GM12878 (cell line): ENCODE data around the gene TRAPPC11. TPM values are rescaled to one million over a fixed set of nuclear protein-coding genes. Genes with fewer than 3 reads are reported as not detected.

Source experiments
- ATAC-seq: fragments of 200-7000 bp; cut with Tn5 transposase; 3 replicates; pipeline ENCODE4 v1.9.1; 2020; ENCODE audit warnings: mild to moderate bottlenecking, moderate library complexity
- BruUV-seq: library from RNA; stranded (reverse); fragments of 400-500 nt; replicated peaks from 2 replicates; lab custom pipeline; 2021; lab: Mats Ljungman, UMichigan
- CTCF ChIA-PET: fragments of 300-600 bp; sonication (Branson Sonifier 250); formaldehyde crosslinking; extraction: SDS; loops from one replicate; lab custom pipeline; 2021; ENCODE audit warnings: inconsistent platforms; lab: Yijun Ruan, JAX
- POLR2A ChIA-PET: fragments of 350-600 bp; formaldehyde crosslinking; extraction: SDS; loops from one replicate; lab custom pipeline; 2021; ENCODE audit warnings: inconsistent platforms; lab: Charles Lee
- RAD21 ChIA-PET: fragments of 300-600 bp; sonication (Branson Sonifier 250); formaldehyde crosslinking; loops from one replicate; lab custom pipeline; 2023; ENCODE audit warnings: antibody characterized with exemption; ENCODE audit not compliant: unreplicated experiment; lab: Charles Lee
- SMC1A ChIA-PET: fragments of 300-600 bp; sonication (Branson Sonifier 250); formaldehyde crosslinking; loops from one replicate; lab custom pipeline; 2023; ENCODE audit not compliant: unreplicated experiment, uncharacterized antibody; lab: Charles Lee
- DNase-seq: peaks from one replicate; pipeline ENCODE4 v3.0.0-alpha.2; 2011; ENCODE audit warnings: low read depth, low spot score
- FAIRE-seq: peaks from 3 replicates; lab custom pipeline; 2011; peaks lifted over from hg19 to GRCh38; lab: Jason Lieb, UNC
- H2AFZ ChIP-seq: 2 replicates; pipeline ENCODE4 v1.6.0; 2011; ENCODE audit warnings: low read depth, low read length, control low read depth; ENCODE audit not compliant: control insufficient read depth
- H3K27ac ChIP-seq: 2 replicates; pipeline ENCODE4 v1.5.1; 2011; ENCODE audit warnings: control low read depth; ENCODE audit not compliant: control insufficient read depth, insufficient read depth
- H3K27me3 ChIP-seq, 2 experiments: replicated peaks in 1 of 2; 2 replicates each; pipeline versions ENCODE4 v1.6.0 to v1.6.1; 2011; ENCODE audit warnings: low read length in 1 of 2; ENCODE audit not compliant: control insufficient read depth in 2 of 2, insufficient read depth in 2 of 2
- H3K36me3 ChIP-seq, 2 experiments: 2 replicates each; pipeline ENCODE4 v1.5.1; 2011; ENCODE audit warnings: low read length in 1 of 2; ENCODE audit not compliant: control insufficient read depth in 2 of 2, insufficient read depth in 2 of 2
- H3K4me1 ChIP-seq: 2 replicates; pipeline ENCODE4 v1.6.1; 2011; ENCODE audit warnings: mild to moderate bottlenecking, low read length, moderate library complexity, mixed read lengths; ENCODE audit not compliant: control insufficient read depth, insufficient read depth
- H3K4me2 ChIP-seq: 2 replicates; pipeline ENCODE4 v1.6.0; 2011; ENCODE audit warnings: control low read depth; ENCODE audit not compliant: control insufficient read depth, insufficient read depth
- H3K4me3 ChIP-seq: fragments of 200-600 bp; sonication (generic); 2 replicates; pipeline ENCODE4 v1.5.1; 2016
- H3K79me2 ChIP-seq: 2 replicates; pipeline ENCODE4 v1.6.0; 2011; ENCODE audit warnings: low read length; ENCODE audit not compliant: control insufficient read depth, insufficient read depth
- H3K9ac ChIP-seq: 2 replicates; pipeline ENCODE4 v1.8.0; 2011; ENCODE audit warnings: low read length, control low read depth, mixed read lengths; ENCODE audit not compliant: control insufficient read depth, insufficient read depth
- H3K9me3 ChIP-seq: replicated peaks from 3 replicates; pipeline ENCODE4 v1.5.1; 2011; ENCODE audit warnings: mild to moderate bottlenecking, low read length; ENCODE audit not compliant: control insufficient read depth, insufficient read depth
- H4K20me1 ChIP-seq: 2 replicates; pipeline ENCODE4 v1.6.0; 2011; ENCODE audit not compliant: control insufficient read depth, insufficient read depth
- ETV6 ChIP-seq, 2 experiments: fragments of 450-650 bp in 1 of 2; IDR thresholded peaks in 1 of 2; conservative IDR thresholded peaks in 1 of 2; 2 replicates each; pipeline ENCODE4 v1.6.1; 2014; ENCODE audit warnings: antibody characterized with exemption in 1 of 2, borderline replicate concordance in 1 of 2, low read depth in 1 of 2, mild to moderate bottlenecking in 1 of 2, moderate library complexity in 1 of 2
- NR2F1 ChIP-seq: fragments of 450-650 bp; conservative IDR thresholded peaks from 2 replicates; pipeline ENCODE4 v1.6.1; 2017; ENCODE audit warnings: mild to moderate bottlenecking
- POLR2AphosphoS5 ChIP-seq: IDR thresholded peaks from 2 replicates; pipeline ENCODE4 v1.6.1; 2011; ENCODE audit warnings: mild to moderate bottlenecking, low read length, inconsistent platforms
- SMC3 ChIP-seq: IDR thresholded peaks from 2 replicates; pipeline ENCODE4 v1.6.1; 2011; ENCODE audit warnings: low read length, improper control_type of control experiment, borderline replicate concordance
- TCF12 ChIP-seq: IDR thresholded peaks from 2 replicates; pipeline ENCODE4 v1.6.1; 2011; ENCODE audit warnings: low read depth, mild to moderate bottlenecking, low read length
- YBX1 ChIP-seq: fragments of 450-650 bp; IDR thresholded peaks from 2 replicates; pipeline ENCODE4 v1.6.1; 2016; ENCODE audit warnings: antibody characterized with exemption
- ZSCAN29 ChIP-seq: fragments of 450-650 bp; IDR thresholded peaks from 2 replicates; pipeline ENCODE4 v1.6.1; 2017; ENCODE audit warnings: mild to moderate bottlenecking, moderate library complexity
- ZZZ3 ChIP-seq: IDR thresholded peaks from 2 replicates; pipeline ENCODE4 v1.6.1; 2011; ENCODE audit warnings: low read depth; ENCODE audit not compliant: control insufficient read depth, insufficient read length
- WGBS: methylation state at CpG from one replicate; pipeline ENCODE4 v1.1.6; 2016; ENCODE audit warnings: low lambda C conversion rate; ENCODE audit not compliant: insufficient replicate concordance, insufficient coverage; ENCODE audit errors: missing lambda C conversion rate; 5-methylcytosine and 5-hydroxymethylcytosine counted together
- in situ Hi-C: fragments of 300-500 bp; cut with MboI; formaldehyde crosslinking; loops from 9 replicates; pipeline ENCODE4 v1.14.3; 2018; ENCODE audit warnings: mixed read lengths
- intact Hi-C: fragments of 100-400 bp; cut with micrococcal nuclease; formaldehyde crosslinking; loops from one replicate; pipeline ENCODE4 v1.14.2; 2022; ENCODE audit not compliant: unreplicated experiment
- polyA plus RNA-seq, 11 experiments: library from polyadenylated mRNA; depleted of rRNA in 4 of 11; unstranded in 6 of 11; stranded (reverse) in 5 of 11; fragments of >200 nt; fragmentation: Nextera tagmentation in 4 of 11; fragmentation: Illumina TruSeq in 1 of 11; extraction: Ambion mirVana in 4 of 11; extraction: Trizol in 1 of 11; gene quantifications; 1 replicate in 1 of 11; 2 replicates in 10 of 11; pipeline versions ENCODE4 v1.2.1 to v1.2.3, GENCODE V29; 2011 to 2016; ENCODE audit warnings: inconsistent platforms in 2 of 11, missing spikeins in 2 of 11, low read depth in 1 of 11
- total RNA-seq, 4 experiments: library from RNA; depleted of rRNA in 3 of 4; stranded (reverse); fragments of >200 nt in 3 of 4; fragmentation: Illumina TruSeq in 1 of 4; extraction: Trizol in 1 of 4; gene quantifications; 2 replicates each; pipeline versions ENCODE4 v1.2.1 to v1.2.3, GENCODE V29; 2013 to 2021
- TF ChIP-seq, protein P1 (sequence below): fragments of 450-650 bp; IDR thresholded peaks from 2 replicates; pipeline ENCODE4 v1.6.1; 2016; ENCODE audit warnings: mild to moderate bottlenecking
- TF ChIP-seq, protein P2 (sequence below): IDR thresholded peaks from 2 replicates; pipeline ENCODE4 v1.6.1; 2012; ENCODE audit warnings: low read length, inconsistent platforms

The TRAPPC11 gene
- total and polyA plus RNA-seq, 10 of the 15 experiments (the other 5 are each of a cell fraction or from before 2014, with no cell fraction given): 7.3 to 40.5 (median 22.3) TPM

DNA sequence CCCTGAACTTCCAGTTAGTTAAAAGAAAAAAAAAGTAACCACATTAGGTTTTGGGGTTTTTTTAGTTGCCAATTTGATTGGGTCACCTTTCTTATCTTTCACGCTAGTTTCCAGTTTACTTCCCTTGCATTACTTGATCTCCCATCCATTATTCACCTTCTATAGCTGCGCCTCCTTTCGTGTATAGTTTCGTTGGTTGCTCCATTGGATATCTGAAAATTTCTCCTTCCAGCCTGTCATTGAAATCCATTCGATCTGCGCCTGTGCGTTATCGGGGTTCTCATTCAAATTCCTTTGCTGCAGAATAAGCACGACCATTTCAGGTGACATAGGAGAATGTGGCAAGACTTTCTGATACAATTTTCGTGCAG, 764 bp downstream of the TRAPPC11 start:
- H3K4me1 ChIP-seq: no peaks in the 10 kb centered on the region
- no peaks in the 10 kb centered on the region for H3K27me3 ChIP-seq
- no peak for TF ChIP-seq SMC3
- TF ChIP-seq, protein P1, sequence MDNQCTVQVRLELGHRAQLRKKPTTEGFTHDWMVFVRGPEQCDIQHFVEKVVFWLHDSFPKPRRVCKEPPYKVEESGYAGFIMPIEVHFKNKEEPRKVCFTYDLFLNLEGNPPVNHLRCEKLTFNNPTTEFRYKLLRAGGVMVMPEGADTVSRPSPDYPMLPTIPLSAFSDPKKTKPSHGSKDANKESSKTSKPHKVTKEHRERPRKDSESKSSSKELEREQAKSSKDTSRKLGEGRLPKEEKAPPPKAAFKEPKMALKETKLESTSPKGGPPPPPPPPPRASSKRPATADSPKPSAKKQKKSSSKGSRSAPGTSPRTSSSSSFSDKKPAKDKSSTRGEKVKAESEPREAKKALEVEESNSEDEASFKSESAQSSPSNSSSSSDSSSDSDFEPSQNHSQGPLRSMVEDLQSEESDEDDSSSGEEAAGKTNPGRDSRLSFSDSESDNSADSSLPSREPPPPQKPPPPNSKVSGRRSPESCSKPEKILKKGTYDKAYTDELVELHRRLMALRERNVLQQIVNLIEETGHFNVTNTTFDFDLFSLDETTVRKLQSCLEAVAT: peak; percentile 44; the same call in 1 of the 2 replicates
- H3K9me3 ChIP-seq: no peaks in the 10 kb centered on the region
- H4K20me1 ChIP-seq: no peaks in the 10 kb centered on the region
- SMC1A ChIA-PET: interaction anchor here (1.5 to 2.4 kb wide), 2 partner anchors 15 to 20 kb away, joined by 3 to 5 read pairs; no protein-coding TSS in a partner anchor
- WGBS: under 1% methylated on average over 10 of the region's 10 CpGs
- in situ Hi-C loops: no loop called here
- intact Hi-C loops: loop anchor here (2.0 kb wide), 1 partner anchor 155 kb away; the partner anchor contains the start of gene ING2
- no TSS peak for BruUV-seq
- POLR2A ChIA-PET: interaction anchor here (1.0 kb wide), 1 partner anchor 216 kb away, joined by 4 read pairs; the partner anchor contains the start of gene CDKN2AIP
- H3K36me3 ChIP-seq: peaks cover 0 to 3% of the 10 kb centered on the region in 2 experiments; a peak in 1 of 4 replicates
- H2AFZ ChIP-seq: peak overlapping the region; percentile 73
- RAD21 ChIA-PET: no interaction called here
- H3K4me3 ChIP-seq: peak overlapping the region; percentile 80
- H3K4me2 ChIP-seq: peak overlapping the region; percentile 97
- peak overlapping the region; percentile 94 for H3K9ac ChIP-seq
- DNase-seq (no peak), FAIRE-seq (no peak), ATAC-seq (no peak)
- H3K79me2 ChIP-seq: peaks cover 35% of the 10 kb centered on the region
- CTCF ChIA-PET: interaction anchor here (1.0 to 1.5 kb wide), 3 partner anchors 17 to 25 kb away, joined by 3 to 4 read pairs (median 3); no protein-coding TSS in a partner anchor
- peak overlapping the region; percentile 84 for H3K27ac ChIP-seq

DNA sequence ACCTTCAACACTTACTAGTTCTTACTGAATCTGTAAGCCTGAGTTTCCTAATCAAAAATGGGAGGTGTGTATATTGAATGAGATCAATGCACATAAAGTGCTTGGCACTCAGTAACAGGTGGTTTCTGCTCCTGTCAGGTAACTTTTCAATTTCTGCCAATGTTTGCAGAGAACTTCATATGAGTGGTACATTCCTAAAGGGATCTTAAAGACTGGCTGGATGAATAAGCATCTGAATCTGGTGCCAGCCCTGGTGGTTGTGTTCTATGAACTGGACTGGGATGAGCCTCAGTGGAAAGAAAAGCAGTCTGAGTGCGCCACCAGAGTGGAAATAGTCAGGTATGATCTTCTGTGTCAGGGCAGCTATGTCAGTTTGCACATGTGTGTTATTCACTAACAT, 7.0 kb downstream of the TRAPPC11 start:
- Histone ChIP-seq H3K9ac (no peak overlapping the region), H3K79me2 (peaks cover 5% of the 10 kb centered on the region), H3K4me1 (no peaks in the 10 kb centered on the region), H4K20me1 (no peaks in the 10 kb centered on the region), H3K4me2 (no peak overlapping the region), H3K36me3 (peaks cover 4 to 20% of the 10 kb centered on the region in 2 experiments), H2AFZ (no peak overlapping the region), H3K27me3 (no peaks in the 10 kb centered on the region), H3K9me3 (no peaks in the 10 kb centered on the region), H3K4me3 (no peak overlapping the region), H3K27ac (no peak overlapping the region)
- DNase-seq (no peak), FAIRE-seq (no peak), ATAC-seq (no peak)
- intact Hi-C loops (no loop called here), in situ Hi-C loops (no loop called here)
- SMC1A ChIA-PET: interaction anchor here (0.6 to 0.7 kb wide), 2 partner anchors 49 to 983 kb away, joined by 4 read pairs; no protein-coding TSS in a partner anchor
- RAD21 ChIA-PET: no interaction called here
- CTCF ChIA-PET: interaction anchor here (0.9 to 1.2 kb wide), 3 partner anchors 11 to 193 kb away, joined by 3 to 5 read pairs (median 3); no protein-coding TSS in a partner anchor
- POLR2A ChIA-PET: no interaction called here
- no peak for TF ChIP-seq ZZZ3
- TF ChIP-seq ZSCAN29: no peak
- TF ChIP-seq POLR2AphosphoS5: no peak
- no peak for TF ChIP-seq YBX1
- TF ChIP-seq TCF12: no peak
- no peak for TF ChIP-seq ETV6 (conservative IDR thresholded peaks at IDR 0.05 in 1 of 2, IDR thresholded peaks at IDR 0.05 in 1 of 2; ENCODE audit: borderline replicate concordance in 1 of 2, low read depth in 1 of 2)
- TF ChIP-seq NR2F1: no peak
- TF ChIP-seq, protein P2, sequence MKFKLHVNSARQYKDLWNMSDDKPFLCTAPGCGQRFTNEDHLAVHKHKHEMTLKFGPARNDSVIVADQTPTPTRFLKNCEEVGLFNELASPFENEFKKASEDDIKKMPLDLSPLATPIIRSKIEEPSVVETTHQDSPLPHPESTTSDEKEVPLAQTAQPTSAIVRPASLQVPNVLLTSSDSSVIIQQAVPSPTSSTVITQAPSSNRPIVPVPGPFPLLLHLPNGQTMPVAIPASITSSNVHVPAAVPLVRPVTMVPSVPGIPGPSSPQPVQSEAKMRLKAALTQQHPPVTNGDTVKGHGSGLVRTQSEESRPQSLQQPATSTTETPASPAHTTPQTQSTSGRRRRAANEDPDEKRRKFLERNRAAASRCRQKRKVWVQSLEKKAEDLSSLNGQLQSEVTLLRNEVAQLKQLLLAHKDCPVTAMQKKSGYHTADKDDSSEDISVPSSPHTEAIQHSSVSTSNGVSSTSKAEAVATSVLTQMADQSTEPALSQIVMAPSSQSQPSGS: no peak
- no TSS peak for BruUV-seq
- WGBS: 100% methylated on average over 1 of the region's 1 CpG
